Fibroblast of skin of right quadriceps (primary cell): ENCODE data around the gene CELA3A.
"Not testable (repeated sequence)": the region's sequence is repeated elsewhere in the genome, so short reads cannot be mapped to it uniquely, and the experiment has no call there.

ENCODE experiments used
- DNase-seq: peaks from one replicate; pipeline ENCODE4 v3.0.0-alpha.2; 2013

CELA3A gene

GRCh38 chr1:22001409-22001808 lies at the start of gene CELA3A:
TSS of gene CELA3A (plus strand) at chr1:22001657. CDS start at chr1:22001675, 18 bp downstream.
- DNase-seq: no peak

DNA sequence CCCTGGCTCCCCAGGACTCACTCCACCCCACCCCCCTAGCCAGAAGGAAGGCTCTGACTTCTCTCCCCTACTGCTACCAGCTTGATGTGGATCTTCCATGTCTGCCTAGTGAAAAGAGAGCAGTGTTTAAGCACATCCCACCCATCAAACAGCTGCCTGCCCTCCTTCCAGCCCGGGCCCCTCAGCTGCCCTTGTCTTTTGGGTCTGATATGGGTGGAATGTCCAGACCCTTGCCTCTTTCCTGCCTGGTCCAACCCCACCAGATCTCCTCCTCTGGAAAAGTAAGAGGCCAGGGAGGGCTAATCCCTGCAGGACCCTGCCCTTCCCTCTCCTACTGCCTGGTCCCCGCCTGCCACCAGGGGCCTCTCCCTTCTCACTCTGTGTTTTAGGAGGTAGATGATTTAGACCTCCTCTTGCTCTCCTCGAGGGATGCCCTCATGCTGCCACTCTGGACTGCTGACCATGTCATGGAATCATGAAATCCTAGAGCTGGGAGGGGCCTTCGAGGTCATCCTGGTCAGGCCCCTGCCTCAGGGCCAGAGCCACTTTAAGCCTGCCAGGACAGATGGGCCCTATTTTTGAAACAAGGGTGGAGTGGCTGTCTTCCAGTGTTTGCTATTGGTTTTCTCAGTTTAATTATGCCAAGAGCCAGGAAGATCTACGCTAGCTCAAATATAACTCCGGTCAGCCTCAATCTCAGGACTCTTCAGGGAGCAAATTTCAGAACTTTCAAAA lies 48.5 kb upstream of the CELA3A start:
- no peak for DNase-seq

DNA sequence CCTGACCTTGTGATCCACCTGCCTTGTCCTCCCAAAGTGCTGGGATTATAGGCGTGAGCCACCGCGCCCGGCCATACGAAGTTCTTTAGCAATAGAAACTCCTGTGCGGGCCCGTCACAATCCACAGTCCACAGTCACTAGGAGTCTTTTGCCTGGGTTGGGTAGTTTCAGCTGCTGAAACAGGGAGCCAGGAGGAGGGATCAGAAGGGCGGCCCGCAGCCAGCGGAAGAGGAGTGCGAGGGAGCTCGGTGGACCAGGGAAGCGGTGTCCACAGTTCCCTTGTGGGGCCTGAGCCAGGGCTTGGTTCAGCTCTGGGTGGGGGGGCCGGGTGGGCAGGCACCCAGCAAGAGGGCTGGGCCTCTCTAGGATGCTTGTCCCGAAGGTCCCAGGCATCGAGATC lies 46.4 kb upstream of the CELA3A start:
- no peak for DNase-seq

DNA sequence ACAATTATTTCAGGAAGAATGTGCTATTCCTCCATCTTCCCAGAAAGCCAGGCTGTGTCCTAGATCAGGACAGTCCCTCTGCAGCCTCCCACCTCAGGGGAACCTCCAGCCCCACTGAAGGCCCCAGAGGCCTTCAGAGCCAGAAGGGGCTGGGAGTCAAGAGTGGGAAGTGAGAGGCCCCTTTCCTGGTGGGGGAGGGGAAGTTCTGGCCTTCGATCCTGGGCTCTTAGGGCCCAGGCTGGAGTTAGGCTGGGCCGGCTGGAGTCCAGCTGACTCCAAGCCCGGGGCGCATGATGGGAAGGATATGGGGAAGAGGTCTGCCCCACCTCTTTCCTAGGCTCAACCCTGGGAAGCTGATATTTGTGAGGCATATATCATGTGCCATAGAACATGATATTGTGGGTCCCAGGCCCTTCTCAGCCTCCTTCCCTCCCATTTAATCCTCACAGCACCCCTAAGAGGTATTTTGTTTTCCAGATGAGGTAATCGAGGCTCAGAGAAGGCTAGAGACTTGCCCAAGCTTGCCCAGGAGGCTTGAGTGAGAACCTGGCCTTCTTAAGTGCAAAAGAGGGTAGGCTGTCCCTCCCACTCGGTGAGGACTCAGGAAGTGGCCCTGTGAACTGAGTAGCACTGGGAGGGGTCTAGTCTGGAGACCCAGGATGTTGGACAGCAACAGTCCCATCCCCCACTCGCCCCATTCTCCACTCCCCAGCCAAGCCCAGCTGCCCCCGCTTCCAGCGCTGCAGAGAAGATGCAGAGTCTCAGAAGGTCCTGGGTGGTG lies 45.8 kb upstream of the CELA3A start:
- DNase-seq: no peak

GRCh38 chr1:21956720-21957552 lies 44.5 kb upstream of the CELA3A start:
- DNase-seq: peak; percentile 35

- DNase-seq: no peak
Observed at GRCh38 chr1:21961337-21961736, 40.1 kb upstream of the CELA3A start.

DNA sequence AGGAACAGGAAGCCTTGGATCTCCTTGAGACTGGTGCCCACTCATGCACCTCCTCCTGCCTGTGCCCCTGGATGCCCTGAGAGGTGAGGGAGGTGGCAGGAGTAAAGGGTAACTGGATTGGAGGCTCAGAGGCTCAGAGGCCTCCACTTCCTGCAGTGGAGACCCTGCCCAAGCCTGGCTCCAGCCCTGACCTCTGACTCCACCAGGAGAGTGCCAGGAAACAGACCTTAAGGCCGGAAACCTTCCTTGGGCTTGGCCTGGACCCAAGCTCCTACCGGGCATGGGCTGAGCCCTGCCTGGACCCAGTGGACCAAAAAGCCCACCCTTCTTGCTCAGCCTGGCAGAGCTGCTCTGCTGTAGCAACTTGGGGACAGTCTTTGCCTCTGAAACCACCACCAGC lies 39.7 kb upstream of the CELA3A start:
- no peak for DNase-seq

GRCh38 chr1:21963477-21964217 lies 37.8 kb upstream of the CELA3A start:
- peak; percentile 58 for DNase-seq

DNA sequence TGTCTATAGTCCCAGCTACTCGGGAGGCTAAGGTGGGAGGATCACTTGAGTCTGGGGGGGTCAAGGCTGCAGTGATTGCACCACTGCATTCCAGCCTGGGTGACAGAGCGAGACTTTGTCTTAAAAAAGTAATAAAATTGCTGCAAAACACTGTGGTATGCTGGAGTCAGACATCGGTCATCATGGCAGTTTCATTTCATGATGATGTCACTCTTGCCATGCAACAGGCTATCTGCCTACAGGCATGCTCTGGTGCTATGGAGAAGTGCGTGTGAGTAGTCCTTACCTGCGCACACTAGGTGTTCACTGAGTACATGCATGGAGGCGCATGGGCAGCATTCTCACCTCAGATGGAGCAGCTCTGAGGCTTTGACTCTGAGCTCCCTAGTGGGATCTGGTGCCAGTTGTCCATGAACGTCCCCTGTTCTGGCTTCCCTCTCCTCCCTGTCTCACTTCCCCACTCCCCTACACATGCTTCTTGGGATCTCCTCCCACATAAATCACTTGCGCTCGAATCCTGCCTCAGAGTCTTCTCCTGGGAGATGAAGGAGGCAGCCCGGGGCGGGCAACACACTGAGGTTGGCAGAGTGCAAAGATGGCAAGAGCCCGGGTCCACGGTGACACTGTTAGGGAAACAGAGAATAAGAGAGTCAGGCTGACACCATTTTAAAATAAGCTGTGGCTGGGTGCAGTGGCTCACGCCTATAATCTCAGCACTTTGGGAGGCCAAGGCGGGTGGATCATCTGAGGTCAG lies 35.0 kb upstream of the CELA3A start:
- DNase-seq: peak; percentile 78

DNA sequence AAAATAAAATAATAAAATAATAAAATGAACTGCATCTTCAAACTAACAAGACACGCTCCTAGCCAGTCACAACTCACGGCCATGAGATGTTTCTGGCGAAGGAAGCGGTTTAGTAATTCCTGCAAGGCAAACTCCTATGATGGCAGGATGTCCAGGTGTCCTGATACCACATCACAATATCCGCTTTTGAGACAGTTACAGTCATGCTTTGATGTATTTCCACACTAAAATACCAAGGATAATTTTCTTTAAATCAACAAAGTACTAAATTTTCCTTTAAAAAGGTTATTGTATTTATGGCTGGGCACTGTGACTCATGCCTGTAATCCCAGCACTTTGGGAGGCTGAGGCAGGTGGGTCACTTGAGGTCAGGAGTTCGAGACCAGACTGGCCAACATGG lies 34.2 kb upstream of the CELA3A start:
- DNase-seq: not testable (repeated sequence)

DNA sequence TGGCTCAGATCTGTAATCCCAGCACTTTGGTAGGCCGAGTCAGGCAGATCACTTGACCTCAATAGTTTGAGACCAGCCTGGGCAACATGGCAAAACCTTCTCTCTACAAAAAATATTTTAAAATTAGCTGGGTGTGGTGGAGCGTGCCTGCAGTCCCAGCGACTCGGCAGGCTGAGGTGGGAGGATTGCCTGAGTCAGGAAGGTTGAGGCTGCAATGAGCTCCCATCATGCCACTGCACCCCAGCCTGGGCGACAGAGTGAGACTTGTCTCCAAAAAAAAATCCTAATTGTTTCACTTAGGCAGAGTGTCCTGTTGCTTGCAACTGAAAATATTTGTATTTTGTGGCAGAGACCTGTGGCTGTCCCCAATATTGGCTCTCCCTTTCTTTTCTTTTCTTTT lies 32.4 kb upstream of the CELA3A start:
- not testable (repeated sequence) for DNase-seq

DNA sequence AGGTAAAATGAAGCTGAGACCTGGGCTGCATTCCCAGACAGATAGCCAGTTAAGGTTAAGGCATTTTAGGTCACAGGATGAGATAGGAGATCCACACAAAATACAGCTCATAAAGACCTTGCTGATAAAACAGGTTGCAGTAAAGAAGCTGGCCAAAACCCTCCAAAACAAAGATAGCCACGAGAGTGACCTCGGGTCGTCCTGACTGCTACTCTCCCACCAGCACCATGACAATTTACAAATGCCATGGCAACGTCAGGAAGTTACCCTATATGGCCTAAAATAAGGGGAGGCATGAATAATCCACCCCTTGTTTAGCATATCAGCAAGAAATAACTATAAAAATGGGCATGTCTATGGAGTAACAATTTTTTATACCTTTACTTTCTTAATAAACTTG lies 30.9 kb upstream of the CELA3A start:
- DNase-seq: not testable (repeated sequence)

GRCh38 chr1:21972973-21973441 lies 28.4 kb upstream of the CELA3A start:
- not testable (repeated sequence) for DNase-seq

- DNase-seq: not testable (repeated sequence)
Observed at GRCh38 chr1:21973948-21974347, 27.5 kb upstream of the CELA3A start.

- not testable (repeated sequence) for DNase-seq
Observed at GRCh38 chr1:21974699-21975098, 26.8 kb upstream of the CELA3A start.

- DNase-seq: not testable (repeated sequence)
Observed at GRCh38 chr1:21975296-21975695, 26.2 kb upstream of the CELA3A start.

DNA sequence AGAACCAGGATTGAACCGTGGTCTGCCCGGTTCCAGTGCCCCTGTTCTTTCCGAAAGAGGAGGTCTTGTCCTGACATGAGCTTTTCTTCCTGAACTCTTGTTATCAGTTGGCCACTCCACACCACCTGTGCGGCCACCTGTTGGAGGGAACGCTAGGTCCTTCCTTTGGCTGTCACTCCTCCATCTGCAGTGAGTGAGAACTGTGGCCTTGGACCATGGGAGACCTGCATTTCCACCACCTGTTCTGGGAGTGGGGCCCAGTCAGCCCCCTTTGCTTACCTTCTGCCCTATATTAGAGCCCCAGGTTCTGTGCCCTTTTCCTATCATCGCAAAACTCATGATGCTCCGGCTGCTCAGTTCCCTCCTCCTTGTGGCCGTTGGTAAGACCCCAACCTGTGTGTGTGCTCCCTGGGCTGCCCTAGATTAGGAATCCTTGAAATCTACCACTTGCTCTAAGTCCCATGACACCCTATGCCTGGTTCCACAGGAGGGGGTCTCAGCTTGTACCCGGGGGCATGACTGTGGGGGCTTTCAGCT lies 24.7 kb upstream of the CELA3A start, which contains the start of gene CELA3B:
Gene CELA3B (plus strand): TSS at position 320 of the 537 bp plus-strand sequence. CDS start 18 bp downstream, at position 338.
- not testable (repeated sequence) for DNase-seq

- DNase-seq: not testable (repeated sequence)
Observed at GRCh38 chr1:21978209-21978608, 23.2 kb upstream of the CELA3A start.

- not testable (repeated sequence) for DNase-seq
Observed at GRCh38 chr1:21980515-21981220, 20.8 kb upstream of the CELA3A start.

- not testable (repeated sequence) for DNase-seq
Observed at GRCh38 chr1:21981253-21981652, 20.2 kb upstream of the CELA3A start.
